GM23338 (cell line): ENCODE data around the gene CLDN9. TPM values are rescaled to one million over a fixed set of nuclear protein-coding genes. Genes with fewer than 3 reads are reported as not detected.

Experiments
- ATAC-seq: fragments of 200-7000 bp; cut with Tn5 transposase; 3 replicates; pipeline ENCODE4 v1.9.1; 2020
- DNase-seq: peaks from one replicate; pipeline ENCODE4 v3.0.0-alpha.2; 2015; ENCODE audit warnings: low spot score
- H2AFZ ChIP-seq: fragments of 200-600 bp; sonication (generic); 2 replicates; pipeline ENCODE4 v1.8.0; 2016; ENCODE audit warnings: antibody characterized with exemption, mild to moderate bottlenecking, moderate library complexity
- H3F3A ChIP-seq: fragments of 200-600 bp; sonication (generic); replicated peaks from 2 replicates; pipeline ENCODE4 v1.8.0; 2017; ENCODE audit warnings: antibody characterized with exemption, mixed run types, low read depth
- H3K27ac ChIP-seq: fragments of 200-600 bp; sonication (generic); 2 replicates; pipeline ENCODE4 v1.6.1; 2016; ENCODE audit warnings: low read depth
- H3K27me3 ChIP-seq: fragments of 200-600 bp; sonication (generic); 2 replicates; pipeline ENCODE4 v1.8.0; 2016; ENCODE audit warnings: mild to moderate bottlenecking, mixed run types, moderate library complexity; ENCODE audit not compliant: insufficient read depth
- H3K36me3 ChIP-seq: fragments of 200-600 bp; sonication (generic); 2 replicates; pipeline ENCODE4 v1.8.0; 2016; ENCODE audit warnings: mild to moderate bottlenecking; ENCODE audit not compliant: insufficient read depth
- H3K4me1 ChIP-seq: fragments of 200-600 bp; sonication (generic); 2 replicates; pipeline ENCODE4 v1.8.0; 2016; ENCODE audit warnings: mild to moderate bottlenecking, moderate library complexity; ENCODE audit not compliant: insufficient read depth
- H3K4me2 ChIP-seq: fragments of 200-600 bp; sonication (generic); 2 replicates; pipeline ENCODE4 v1.7.1; 2017; ENCODE audit warnings: mixed run types
- H3K4me3 ChIP-seq: fragments of 200-600 bp; sonication (generic); 2 replicates; pipeline ENCODE4 v1.6.1; 2016; ENCODE audit warnings: mixed run types
- H3K79me2 ChIP-seq: fragments of 200-600 bp; sonication (generic); replicated peaks from 2 replicates; pipeline ENCODE4 v1.8.0; 2017; ENCODE audit warnings: mild to moderate bottlenecking; ENCODE audit not compliant: insufficient read depth
- H3K9me2 ChIP-seq: fragments of 200-600 bp; sonication (generic); 2 replicates; pipeline ENCODE4 v1.8.0; 2017; ENCODE audit not compliant: insufficient read depth
- H4K20me1 ChIP-seq: fragments of 200-600 bp; sonication (generic); replicated peaks from 2 replicates; pipeline ENCODE4 v1.8.0; 2017; ENCODE audit warnings: mild to moderate bottlenecking; ENCODE audit not compliant: insufficient read depth
- H3K27ac Mint-ChIP-seq: 2 replicates; pipeline ENCODE4 v1.8.0; 2020; ENCODE audit warnings: inconsistent platforms, mild to moderate bottlenecking, moderate library complexity, mixed read lengths
- H3K27me3 Mint-ChIP-seq: 3 replicates; pipeline ENCODE4 v1.8.0; 2022; ENCODE audit warnings: low read depth, mild to moderate bottlenecking, moderate library complexity, mixed read lengths, inconsistent platforms; ENCODE audit not compliant: insufficient read depth, poor library complexity
- H3K36me3 Mint-ChIP-seq: 3 replicates; pipeline ENCODE4 v1.8.0; 2021; ENCODE audit warnings: low read depth, mild to moderate bottlenecking, inconsistent platforms, moderate library complexity, mixed read lengths
- H3K4me1 Mint-ChIP-seq: 3 replicates; pipeline ENCODE4 v1.8.0; 2020; ENCODE audit warnings: mild to moderate bottlenecking, inconsistent platforms, mixed read lengths
- H3K4me3 Mint-ChIP-seq: 3 replicates; pipeline ENCODE4 v1.8.0; 2021; ENCODE audit warnings: moderate library complexity, mild to moderate bottlenecking, inconsistent platforms, mixed read lengths
- H3K9me3 Mint-ChIP-seq: 3 replicates; pipeline ENCODE4 v1.8.0; 2020; ENCODE audit warnings: moderate library complexity, mild to moderate bottlenecking, inconsistent platforms, mixed read lengths
- CREB1 ChIP-seq: fragments of 250-450 bp; sonication (Bioruptor Pico); IDR thresholded peaks from 2 replicates; pipeline ENCODE4 v1.5.0; 2020; ENCODE audit warnings: low read depth, mild to moderate bottlenecking, moderate library complexity
- CTCF ChIP-seq, 2 experiments: fragments of 200-600 bp in 1 of 2; sonication (generic) in 1 of 2; conservative IDR thresholded peaks; 2 replicates each; pipeline versions ENCODE4 v1.5.1 to v1.6.1; 2016 to 2017; ENCODE audit warnings: antibody characterized with exemption in 2 of 2, low read depth in 2 of 2, mild to moderate bottlenecking in 2 of 2, moderate library complexity in 1 of 2
- EZH2 ChIP-seq: fragments of 200-600 bp; sonication (generic); IDR thresholded peaks from one replicate; pipeline ENCODE4 v1.8.0; 2017; ENCODE audit warnings: antibody characterized with exemption, mild to moderate bottlenecking, low read depth; ENCODE audit not compliant: unreplicated experiment
- EZH2phosphoT487 ChIP-seq: fragments of 200-600 bp; sonication (generic); IDR thresholded peaks from one replicate; pipeline ENCODE4 v1.8.1; 2018; ENCODE audit warnings: antibody characterized with exemption; ENCODE audit not compliant: unreplicated experiment
- JUNB ChIP-seq: IDR thresholded peaks from one replicate; pipeline ENCODE4 v1.6.1; 2016; ENCODE audit warnings: antibody characterized with exemption; ENCODE audit not compliant: unreplicated experiment
- NANOG ChIP-seq: IDR thresholded peaks from 2 replicates; pipeline ENCODE4 v1.6.1; 2016; ENCODE audit warnings: antibody characterized with exemption, borderline replicate concordance
- POLR2AphosphoS5 ChIP-seq: IDR thresholded peaks from 2 replicates; pipeline ENCODE4 v1.6.1; 2016; ENCODE audit warnings: antibody characterized with exemption, low read depth
- STAT1 ChIP-seq: IDR thresholded peaks from one replicate; pipeline ENCODE4 v1.6.1; 2016; ENCODE audit warnings: antibody characterized with exemption; ENCODE audit not compliant: unreplicated experiment
- ZNF114 ChIP-seq: fragments of 250-450 bp; sonication (Bioruptor Pico); IDR thresholded peaks from 2 replicates; pipeline ENCODE4 v1.5.0; 2020; ENCODE audit warnings: mild to moderate bottlenecking, moderate library complexity
- ZNF331 ChIP-seq: fragments of 250-450 bp; sonication (Bioruptor Pico); IDR thresholded peaks from 2 replicates; pipeline ENCODE4 v1.5.0; 2020; ENCODE audit warnings: low read depth, mild to moderate bottlenecking, moderate library complexity
- polyA plus RNA-seq: library from polyadenylated mRNA; unstranded; fragments of >200 nt; fragmentation: Nextera tagmentation; extraction: Ambion mirVana; gene quantifications from 2 replicates; pipeline ENCODE4 v1.2.1, GENCODE V29; 2016
- total RNA-seq: library from RNA; depleted of rRNA; stranded (reverse); fragments of >200 nt; shearing (Covaris generic); gene quantifications from 2 replicates; pipeline ENCODE4 v1.2.3, GENCODE V29; 2014
- TF ChIP-seq, protein P1 (sequence below): fragments of 250-450 bp; sonication (Bioruptor Pico); IDR thresholded peaks from 2 replicates; pipeline ENCODE4 v1.5.0; 2020; ENCODE audit warnings: mild to moderate bottlenecking, moderate library complexity
- TF ChIP-seq, protein P2 (sequence below): IDR thresholded peaks from one replicate; pipeline ENCODE4 v1.6.1; 2018; ENCODE audit warnings: antibody characterized with exemption; ENCODE audit not compliant: unreplicated experiment
- TF ChIP-seq, protein P3 (sequence below): IDR thresholded peaks from 2 replicates; pipeline ENCODE4 v1.6.1; 2016; ENCODE audit warnings: antibody characterized with exemption

CLDN9 gene
- total and polyA plus RNA-seq, 2 experiments from 2014 or later = 1.8 to 3.0 TPM

GRCh38 chr16:2976201-2976600 lies 36.5 kb upstream of the CLDN9 start:
- Histone ChIP-seq H3K4me3 (no peak overlapping the region), H3K27me3 (no peaks in the 10 kb centered on the region), H3K4me2 (no peak overlapping the region), H3K9me2 (no peaks in the 10 kb centered on the region), H3K79me2 (peaks cover 14% of the 10 kb centered on the region), H3K36me3 (0 out of 2 replicates have a peak, but pooled peaks cover 3% of the 10 kb centered on the region), H3F3A (peaks cover 16% of the 10 kb centered on the region), H3K4me1 (peaks cover 4% of the 10 kb centered on the region; the same call in 1 of the 2 replicates), H3K27ac (no peak overlapping the region), H2AFZ (no peak overlapping the region), H4K20me1 (peaks cover 11% of the 10 kb centered on the region; the same call in 1 of the 2 replicates)
- peaks cover 2% of the 10 kb centered on the region; the same call in 1 of the 3 replicates for H3K9me3 Mint-ChIP-seq
- H3K4me3 Mint-ChIP-seq = no peak overlapping the region
- H3K4me1 Mint-ChIP-seq = peaks cover 13% of the 10 kb centered on the region; the same call in 2 of the 3 replicates
- ATAC-seq (no peak), DNase-seq (no peak)
- H3K27ac Mint-ChIP-seq = no peak overlapping the region
- TF ChIP-seq CREB1 (no peak), EZH2 (no peak), EZH2phosphoT487 (no peak), STAT1 (no peak), POLR2AphosphoS5 (no peak), ZNF331 (no peak), CTCF (conservative IDR thresholded peaks at IDR 0.05; ENCODE audit: low read depth in 2 of 2) (no peak), JUNB (no peak), ZNF114 (CRISPR knock-in tag) (no peak), NANOG (no peak)
- TF ChIP-seq, protein P1, sequence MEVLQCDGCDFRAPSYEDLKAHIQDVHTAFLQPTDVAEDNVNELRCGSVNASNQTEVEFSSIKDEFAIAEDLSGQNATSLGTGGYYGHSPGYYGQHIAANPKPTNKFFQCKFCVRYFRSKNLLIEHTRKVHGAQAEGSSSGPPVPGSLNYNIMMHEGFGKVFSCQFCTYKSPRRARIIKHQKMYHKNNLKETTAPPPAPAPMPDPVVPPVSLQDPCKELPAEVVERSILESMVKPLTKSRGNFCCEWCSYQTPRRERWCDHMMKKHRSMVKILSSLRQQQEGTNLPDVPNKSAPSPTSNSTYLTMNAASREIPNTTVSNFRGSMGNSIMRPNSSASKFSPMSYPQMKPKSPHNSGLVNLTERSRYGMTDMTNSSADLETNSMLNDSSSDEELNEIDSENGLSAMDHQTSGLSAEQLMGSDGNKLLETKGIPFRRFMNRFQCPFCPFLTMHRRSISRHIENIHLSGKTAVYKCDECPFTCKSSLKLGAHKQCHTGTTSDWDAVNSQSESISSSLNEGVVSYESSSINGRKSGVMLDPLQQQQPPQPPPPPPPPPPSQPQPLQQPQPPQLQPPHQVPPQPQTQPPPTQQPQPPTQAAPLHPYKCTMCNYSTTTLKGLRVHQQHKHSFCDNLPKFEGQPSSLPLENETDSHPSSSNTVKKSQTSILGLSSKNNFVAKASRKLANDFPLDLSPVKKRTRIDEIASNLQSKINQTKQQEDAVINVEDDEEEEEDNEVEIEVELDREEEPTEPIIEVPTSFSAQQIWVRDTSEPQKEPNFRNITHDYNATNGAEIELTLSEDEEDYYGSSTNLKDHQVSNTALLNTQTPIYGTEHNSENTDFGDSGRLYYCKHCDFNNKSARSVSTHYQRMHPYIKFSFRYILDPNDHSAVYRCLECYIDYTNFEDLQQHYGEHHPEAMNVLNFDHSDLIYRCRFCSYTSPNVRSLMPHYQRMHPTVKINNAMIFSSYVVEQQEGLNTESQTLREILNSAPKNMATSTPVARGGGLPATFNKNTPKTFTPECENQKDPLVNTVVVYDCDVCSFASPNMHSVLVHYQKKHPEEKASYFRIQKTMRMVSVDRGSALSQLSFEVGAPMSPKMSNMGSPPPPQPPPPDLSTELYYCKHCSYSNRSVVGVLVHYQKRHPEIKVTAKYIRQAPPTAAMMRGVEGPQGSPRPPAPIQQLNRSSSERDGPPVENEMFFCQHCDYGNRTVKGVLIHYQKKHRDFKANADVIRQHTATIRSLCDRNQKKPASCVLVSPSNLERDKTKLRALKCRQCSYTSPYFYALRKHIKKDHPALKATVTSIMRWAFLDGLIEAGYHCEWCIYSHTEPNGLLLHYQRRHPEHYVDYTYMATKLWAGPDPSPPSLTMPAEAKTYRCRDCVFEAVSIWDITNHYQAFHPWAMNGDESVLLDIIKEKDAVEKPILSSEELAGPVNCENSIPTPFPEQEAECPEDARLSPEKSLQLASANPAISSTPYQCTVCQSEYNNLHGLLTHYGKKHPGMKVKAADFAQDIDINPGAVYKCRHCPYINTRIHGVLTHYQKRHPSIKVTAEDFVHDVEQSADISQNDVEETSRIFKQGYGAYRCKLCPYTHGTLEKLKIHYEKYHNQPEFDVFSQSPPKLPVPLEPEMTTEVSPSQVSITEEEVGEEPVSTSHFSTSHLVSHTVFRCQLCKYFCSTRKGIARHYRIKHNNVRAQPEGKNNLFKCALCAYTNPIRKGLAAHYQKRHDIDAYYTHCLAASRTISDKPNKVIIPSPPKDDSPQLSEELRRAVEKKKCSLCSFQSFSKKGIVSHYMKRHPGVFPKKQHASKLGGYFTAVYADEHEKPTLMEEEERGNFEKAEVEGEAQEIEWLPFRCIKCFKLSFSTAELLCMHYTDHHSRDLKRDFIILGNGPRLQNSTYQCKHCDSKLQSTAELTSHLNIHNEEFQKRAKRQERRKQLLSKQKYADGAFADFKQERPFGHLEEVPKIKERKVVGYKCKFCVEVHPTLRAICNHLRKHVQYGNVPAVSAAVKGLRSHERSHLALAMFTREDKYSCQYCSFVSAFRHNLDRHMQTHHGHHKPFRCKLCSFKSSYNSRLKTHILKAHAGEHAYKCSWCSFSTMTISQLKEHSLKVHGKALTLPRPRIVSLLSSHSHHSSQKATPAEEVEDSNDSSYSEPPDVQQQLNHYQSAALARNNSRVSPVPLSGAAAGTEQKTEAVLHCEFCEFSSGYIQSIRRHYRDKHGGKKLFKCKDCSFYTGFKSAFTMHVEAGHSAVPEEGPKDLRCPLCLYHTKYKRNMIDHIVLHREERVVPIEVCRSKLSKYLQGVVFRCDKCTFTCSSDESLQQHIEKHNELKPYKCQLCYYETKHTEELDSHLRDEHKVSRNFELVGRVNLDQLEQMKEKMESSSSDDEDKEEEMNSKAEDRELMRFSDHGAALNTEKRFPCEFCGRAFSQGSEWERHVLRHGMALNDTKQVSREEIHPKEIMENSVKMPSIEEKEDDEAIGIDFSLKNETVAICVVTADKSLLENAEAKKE = no peak
- TF ChIP-seq, protein P2, sequence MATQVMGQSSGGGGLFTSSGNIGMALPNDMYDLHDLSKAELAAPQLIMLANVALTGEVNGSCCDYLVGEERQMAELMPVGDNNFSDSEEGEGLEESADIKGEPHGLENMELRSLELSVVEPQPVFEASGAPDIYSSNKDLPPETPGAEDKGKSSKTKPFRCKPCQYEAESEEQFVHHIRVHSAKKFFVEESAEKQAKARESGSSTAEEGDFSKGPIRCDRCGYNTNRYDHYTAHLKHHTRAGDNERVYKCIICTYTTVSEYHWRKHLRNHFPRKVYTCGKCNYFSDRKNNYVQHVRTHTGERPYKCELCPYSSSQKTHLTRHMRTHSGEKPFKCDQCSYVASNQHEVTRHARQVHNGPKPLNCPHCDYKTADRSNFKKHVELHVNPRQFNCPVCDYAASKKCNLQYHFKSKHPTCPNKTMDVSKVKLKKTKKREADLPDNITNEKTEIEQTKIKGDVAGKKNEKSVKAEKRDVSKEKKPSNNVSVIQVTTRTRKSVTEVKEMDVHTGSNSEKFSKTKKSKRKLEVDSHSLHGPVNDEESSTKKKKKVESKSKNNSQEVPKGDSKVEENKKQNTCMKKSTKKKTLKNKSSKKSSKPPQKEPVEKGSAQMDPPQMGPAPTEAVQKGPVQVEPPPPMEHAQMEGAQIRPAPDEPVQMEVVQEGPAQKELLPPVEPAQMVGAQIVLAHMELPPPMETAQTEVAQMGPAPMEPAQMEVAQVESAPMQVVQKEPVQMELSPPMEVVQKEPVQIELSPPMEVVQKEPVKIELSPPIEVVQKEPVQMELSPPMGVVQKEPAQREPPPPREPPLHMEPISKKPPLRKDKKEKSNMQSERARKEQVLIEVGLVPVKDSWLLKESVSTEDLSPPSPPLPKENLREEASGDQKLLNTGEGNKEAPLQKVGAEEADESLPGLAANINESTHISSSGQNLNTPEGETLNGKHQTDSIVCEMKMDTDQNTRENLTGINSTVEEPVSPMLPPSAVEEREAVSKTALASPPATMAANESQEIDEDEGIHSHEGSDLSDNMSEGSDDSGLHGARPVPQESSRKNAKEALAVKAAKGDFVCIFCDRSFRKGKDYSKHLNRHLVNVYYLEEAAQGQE = no peak
- TF ChIP-seq, protein P3, sequence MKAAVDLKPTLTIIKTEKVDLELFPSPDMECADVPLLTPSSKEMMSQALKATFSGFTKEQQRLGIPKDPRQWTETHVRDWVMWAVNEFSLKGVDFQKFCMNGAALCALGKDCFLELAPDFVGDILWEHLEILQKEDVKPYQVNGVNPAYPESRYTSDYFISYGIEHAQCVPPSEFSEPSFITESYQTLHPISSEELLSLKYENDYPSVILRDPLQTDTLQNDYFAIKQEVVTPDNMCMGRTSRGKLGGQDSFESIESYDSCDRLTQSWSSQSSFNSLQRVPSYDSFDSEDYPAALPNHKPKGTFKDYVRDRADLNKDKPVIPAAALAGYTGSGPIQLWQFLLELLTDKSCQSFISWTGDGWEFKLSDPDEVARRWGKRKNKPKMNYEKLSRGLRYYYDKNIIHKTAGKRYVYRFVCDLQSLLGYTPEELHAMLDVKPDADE = no peak
- H3K36me3 Mint-ChIP-seq = peaks cover 36% of the 10 kb centered on the region
- H3K27me3 Mint-ChIP-seq = peaks cover 21% of the 10 kb centered on the region
